ENCODE results near the gene EYA3.

Gene EYA3

GRCh38 chr1:28032281-28032680, 56.1 kb downstream of the EYA3 start:
- no peak for DNase-seq (ENCODE audit: low spot score)
- H3K4me3 ChIP-seq, result no peak overlapping the region

GRCh38 chr1:28031173-28031572, 57.2 kb downstream of the EYA3 start:
- DNase-seq (ENCODE audit: low spot score), result no peak
- Histone ChIP-seq H3K4me3 (no peak overlapping the region), H3K27ac (no peak overlapping the region)
- TF ChIP-seq CTCF (IDR thresholded peaks at IDR 0.05), result no peak

More at GRCh38 chr1:28032281-28032680, 56.1 kb downstream of the EYA3 start:
- no peak for TF ChIP-seq CTCF (IDR thresholded peaks at IDR 0.05)
- no peak overlapping the region for H3K27ac ChIP-seq

- H3K4me3 ChIP-seq, result no peak overlapping the region
- TF ChIP-seq CTCF (IDR thresholded peaks at IDR 0.05), result no peak
- no peak for DNase-seq (ENCODE audit: low spot score)
- peak overlapping the region; percentile 0 to 51 for H3K27ac ChIP-seq
Measured at GRCh38 chr1:28028873-28029654, 59.3 kb downstream of the EYA3 start.

GRCh38 chr1:28027660-28028059, 60.8 kb downstream of the EYA3 start:
- DNase-seq (ENCODE audit: low spot score), result no peak

GRCh38 chr1:28027238-28027637, 61.2 kb downstream of the EYA3 start:
- no peak for DNase-seq (ENCODE audit: low spot score)
- no peak overlapping the region for H3K27ac ChIP-seq
- no peak for TF ChIP-seq CTCF (IDR thresholded peaks at IDR 0.05)
- H3K4me3 ChIP-seq, result no peak overlapping the region

More at GRCh38 chr1:28027660-28028059, 60.8 kb downstream of the EYA3 start:
- Histone ChIP-seq H3K27ac (no peak overlapping the region), H3K4me3 (no peak overlapping the region)
- no peak for TF ChIP-seq CTCF (IDR thresholded peaks at IDR 0.05)

- no peak for DNase-seq (ENCODE audit: low spot score)
- Histone ChIP-seq H3K27ac (no peak overlapping the region), H3K4me3 (no peak overlapping the region)
- no peak for TF ChIP-seq CTCF (IDR thresholded peaks at IDR 0.05)
Measured at GRCh38 chr1:28026329-28026728, 62.1 kb downstream of the EYA3 start.

- H3K27ac ChIP-seq, result no peak overlapping the region
- H3K4me3 ChIP-seq, result no peak overlapping the region
- no peak for DNase-seq (ENCODE audit: low spot score)
- TF ChIP-seq CTCF (IDR thresholded peaks at IDR 0.05), result no peak
Measured at GRCh38 chr1:28021064-28021463, 67.3 kb downstream of the EYA3 start.

Measured in coronary artery (tissue), 2 donors.